Aorta (tissue), 5 donors: Measurements from ENCODE around the gene UNC45A. TPM values are rescaled to one million over a fixed set of nuclear protein-coding genes. Genes with fewer than 3 reads are reported as not detected.
A peak's percentile ranks its signal among the peaks of the same experiment; 100 is the strongest.

Experiments used
- ATAC-seq: fragments of 200-7000 bp; cut with Tn5 transposase; one replicate; pipeline ENCODE4 v1.9.1; 2022; ENCODE audit warnings: moderate library complexity; ENCODE audit not compliant: low FRiP score
- DNase-seq, 2 donors: peaks; one replicate each; pipeline ENCODE4 v3.0.0-alpha.2; 2020
- H3K27ac ChIP-seq, 2 donors: one replicate each; pipeline ENCODE4 v1.5.1; 2013; ENCODE audit warnings: low read length in 2 of 2, mild to moderate bottlenecking in 2 of 2, moderate library complexity in 2 of 2, control low read depth in 1 of 2, inconsistent platforms in 1 of 2, low read depth in 1 of 2
- H3K27me3 ChIP-seq, 2 donors: one replicate each; pipeline ENCODE4 v1.6.1; 2013; ENCODE audit warnings: control low read depth in 1 of 2, low read length in 1 of 2, mild to moderate bottlenecking in 1 of 2, moderate library complexity in 1 of 2; ENCODE audit not compliant: insufficient read depth in 2 of 2, control insufficient read depth in 1 of 2
- H3K36me3 ChIP-seq, 2 donors: one replicate each; pipeline ENCODE4 v1.6.1; 2013; ENCODE audit warnings: control low read depth in 1 of 2, low read length in 1 of 2, mild to moderate bottlenecking in 1 of 2; ENCODE audit not compliant: insufficient read depth in 2 of 2, control insufficient read depth in 1 of 2
- H3K4me1 ChIP-seq, 2 donors: one replicate each; pipeline ENCODE4 v1.6.1; 2013; ENCODE audit warnings: low read length in 2 of 2, control low read depth in 1 of 2, mild to moderate bottlenecking in 1 of 2, moderate library complexity in 1 of 2; ENCODE audit not compliant: insufficient read depth in 2 of 2, control insufficient read depth in 1 of 2
- H3K4me3 ChIP-seq, 2 donors: one replicate each; pipeline ENCODE4 v1.5.1; 2013; ENCODE audit warnings: low read length in 2 of 2, control low read depth in 1 of 2, mild to moderate bottlenecking in 1 of 2
- H3K9me3 ChIP-seq: one replicate; pipeline ENCODE4 v1.6.1; 2013; ENCODE audit warnings: mild to moderate bottlenecking, low read length; ENCODE audit not compliant: control insufficient read depth
- WGBS, 2 donors: extraction: QIAGEN DNeasy Blood & Tissue Kit; methylation state at CpG; one replicate each; pipeline ENCODE4 v1.1.7; 2013; 5-methylcytosine and 5-hydroxymethylcytosine counted together
- intact Hi-C, 2 donors: fragments of 100-400 bp; cut with DNase I; formaldehyde crosslinking; loops; one replicate each; pipeline versions ENCODE4 v1.14.2 to v1.15.0; 2022
- polyA plus RNA-seq, 2 donors: library from polyadenylated mRNA; stranded (reverse); fragments of 200-250 nt; gene quantifications; one replicate each; pipeline ENCODE4 v1.2.3, GENCODE V29; 2013
- total RNA-seq, 2 donors: library from RNA; stranded (reverse); fragmentation: NEBNext Ultra II Directional; extraction: Animal tissue kit (Norgen Biotek cat#: 25700); gene quantifications; one replicate each; pipeline ENCODE4 v1.2.1, GENCODE V29; 2021
- donor health status: healthy with polysubstance abuse.
- donor health status: Bipolar disorder and iron deficiency.
- donor health status: DM: no; HTN: no; CAD: no.
- donor health status: DM: no; HTN: no; CAD: no.
- donor health status: DM: yes; HTN: yes; CAD: no.

The UNC45A gene
- total and polyA plus RNA-seq, 4 donors, result 34.6 to 96.7 (median 77.8) TPM

DNA sequence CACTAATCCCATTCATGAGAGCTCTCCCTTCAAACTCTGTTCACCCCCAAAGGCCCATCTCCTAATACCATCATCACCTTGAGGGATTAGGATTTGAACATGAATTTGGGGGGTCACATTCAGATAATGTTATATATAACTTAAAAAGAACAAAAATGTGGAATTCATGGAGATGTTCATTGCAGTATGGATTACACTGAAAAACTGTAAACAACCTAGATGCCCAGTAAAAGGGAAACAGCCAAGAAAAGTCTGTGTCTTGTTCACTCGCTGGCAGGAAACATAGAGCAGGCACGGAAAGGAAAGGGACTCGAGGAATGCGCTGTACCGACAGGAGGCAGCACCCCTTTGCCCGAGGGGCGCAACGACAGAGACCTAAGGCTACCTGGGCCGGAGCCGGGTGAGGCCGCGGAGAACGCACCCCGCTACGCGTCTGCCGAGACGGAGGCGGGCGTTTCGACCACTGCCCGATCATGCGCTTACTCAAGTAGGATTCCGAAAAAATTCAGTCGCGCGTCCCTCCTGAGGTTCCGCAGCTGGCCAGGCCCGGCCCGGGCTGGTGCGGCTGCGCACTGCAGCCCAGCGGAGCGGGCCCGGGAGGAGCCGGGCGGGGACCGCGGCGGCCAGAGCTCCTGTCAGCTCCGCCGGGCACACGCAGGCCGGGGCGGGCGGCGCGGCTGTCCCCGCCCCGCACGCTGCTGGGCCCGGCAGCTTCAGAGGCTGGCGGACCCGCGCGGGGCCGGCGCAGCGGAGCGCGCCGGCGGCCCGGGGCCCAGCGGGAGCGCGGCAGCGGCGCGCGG, 32.8 kb upstream of the UNC45A start:
- no peaks in the 10 kb centered on the region for H3K4me1 ChIP-seq
- no peaks in the 10 kb centered on the region for H3K27me3 ChIP-seq
- peak; percentile 84 to 92 for DNase-seq
- peak overlapping the region; percentile 77 to 90 for H3K4me3 ChIP-seq
- 0% methylated on average over 60 to 71 of the region's 71 CpGs for WGBS, 2 donors
- peak overlapping the region; percentile 79 to 97 for H3K27ac ChIP-seq
- peaks cover 0 to 6% of the 10 kb centered on the region in 2 donors for H3K36me3 ChIP-seq
- ATAC-seq, result peak; percentile 93
- intact Hi-C loops, result loop anchor here in 1 of 2 donors (2.0 kb wide), 1 partner anchor 29 kb away; no protein-coding TSS in a partner anchor
- no peaks in the 10 kb centered on the region for H3K9me3 ChIP-seq

DNA sequence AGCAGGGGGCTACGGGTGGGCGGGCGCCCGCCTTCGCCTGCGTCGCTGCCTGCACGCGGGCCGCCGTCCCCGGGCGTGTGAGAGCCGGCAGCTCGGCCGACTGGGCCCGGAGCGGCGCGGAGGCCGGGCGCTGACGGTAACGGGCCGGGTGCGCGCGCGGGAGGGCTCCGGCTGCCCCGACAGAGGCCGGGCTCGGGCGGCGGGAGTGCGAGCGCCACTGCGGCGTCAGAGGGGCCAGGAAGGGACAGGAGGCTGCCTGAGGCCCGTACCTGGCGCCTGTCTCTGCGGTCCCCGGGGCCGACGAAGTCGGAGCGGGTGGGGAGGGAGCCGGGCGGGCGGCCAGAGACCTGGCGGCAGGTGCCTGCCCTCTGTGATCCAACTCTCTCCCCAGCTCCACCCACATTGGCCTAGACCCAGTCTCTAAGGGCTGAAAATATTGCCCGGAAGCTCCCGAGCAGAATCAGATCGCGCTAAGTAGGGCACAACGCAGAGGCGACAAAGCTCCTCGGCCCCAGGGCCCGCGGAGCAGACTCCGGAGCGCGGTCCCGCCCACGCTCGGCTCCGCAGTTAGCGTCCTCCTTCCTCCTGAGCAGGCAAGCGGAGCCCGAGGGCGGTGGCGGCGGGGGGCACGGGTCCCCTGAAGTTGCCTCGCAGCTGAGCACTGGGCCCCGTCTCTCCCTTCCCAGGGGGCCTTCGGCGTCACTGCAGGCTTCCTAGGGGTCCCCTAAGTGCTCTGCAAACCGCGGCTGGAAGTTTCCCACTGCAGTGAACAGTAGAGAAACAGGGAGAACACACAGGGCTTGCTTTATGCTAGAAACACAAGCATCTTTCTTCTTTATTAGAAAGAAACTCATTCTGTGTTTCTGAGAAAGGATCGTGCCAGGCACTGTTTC, 32.0 kb upstream of the UNC45A start, which contains the start of gene MAN2A2:
MAN2A2 (plus strand) TSS at position 463 of the 893 bp plus-strand sequence. CDS start 906 bp downstream, outside the sequence.
- Histone ChIP-seq H3K9me3 (no peaks in the 10 kb centered on the region), H3K4me3 (peak within 1 kb of the TSS; percentile 77 to 90), H3K4me1 (no peaks in the 10 kb centered on the region), H3K27ac (peak within 1 kb of the TSS; percentile 79 to 97), H3K36me3 (peaks cover 0 to 7% of the 10 kb centered on the region in 2 donors), H3K27me3 (no peaks in the 10 kb centered on the region)
- ATAC-seq, result peak; percentile 73
- DNase-seq, result peak; percentile 81 to 90
- intact Hi-C loops, result loop anchor here (1.0 to 2.0 kb wide), 2 partner anchors 26 to 28 kb away; no protein-coding TSS in a partner anchor
- WGBS, 2 donors, result 0% methylated on average over 64 to 81 of the region's 81 CpGs

DNA sequence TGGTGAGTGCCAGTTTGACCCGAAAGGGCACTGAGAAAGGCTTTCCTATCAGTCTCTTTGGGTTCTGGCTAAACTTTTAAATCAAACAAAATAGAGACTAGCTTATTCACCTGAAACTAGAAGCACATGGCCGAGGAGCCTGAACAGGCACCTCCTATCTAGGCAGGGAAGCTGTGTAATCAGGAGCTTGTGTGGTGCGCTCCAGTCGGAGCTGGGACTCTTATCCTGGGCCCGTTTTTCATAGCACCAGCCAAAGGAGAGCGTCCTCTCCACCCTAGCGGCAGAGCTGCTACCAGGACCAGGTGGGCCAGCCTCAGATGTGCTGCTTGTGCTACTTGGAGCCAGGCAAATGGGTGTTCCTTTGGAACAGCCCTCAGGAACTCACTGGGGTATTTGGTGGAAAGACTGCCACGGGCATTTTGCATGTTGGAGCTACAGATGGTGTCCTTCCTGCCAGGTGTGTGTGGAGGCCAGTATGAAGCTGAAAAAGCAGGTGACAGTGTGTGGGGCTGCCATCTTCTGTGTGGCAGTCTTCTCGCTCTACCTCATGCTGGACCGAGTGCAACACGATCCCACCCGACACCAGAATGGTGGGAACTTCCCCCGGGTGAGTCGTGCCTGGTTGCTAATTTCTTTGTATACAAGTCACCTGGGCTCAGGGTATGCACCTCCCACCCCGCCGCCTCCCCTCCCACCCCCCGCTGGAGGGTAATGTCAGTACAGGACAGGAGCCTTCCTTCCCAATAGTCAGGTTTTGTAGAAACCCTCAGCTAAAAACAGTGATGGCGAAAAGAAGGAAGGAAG, 31.1 kb upstream of the UNC45A start:
- H3K4me1 ChIP-seq, result no peaks in the 10 kb centered on the region
- ATAC-seq, result no peak

DNA sequence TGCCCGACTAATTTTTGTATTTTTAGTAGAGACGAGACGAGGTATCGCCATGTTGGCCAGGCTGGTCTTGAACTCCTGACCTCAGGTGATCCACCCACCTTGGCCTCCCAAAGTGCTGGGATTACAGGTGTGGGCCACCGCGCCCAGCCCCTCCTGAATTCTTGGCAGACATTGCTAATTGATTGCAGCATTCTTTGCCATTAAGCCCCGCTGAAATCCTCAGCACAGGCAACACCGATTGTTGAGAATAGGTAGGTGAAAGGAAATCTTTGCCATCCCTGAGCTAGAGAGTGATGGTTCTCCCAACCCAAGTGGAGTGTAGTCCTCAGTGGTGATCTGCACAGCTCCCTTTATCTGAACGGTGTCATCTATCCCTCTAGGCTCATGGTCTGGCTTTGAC, 30.3 kb upstream of the UNC45A start:
- Histone ChIP-seq H3K27ac (no peak overlapping the region), H3K4me3 (no peak overlapping the region), H3K9me3 (no peaks in the 10 kb centered on the region), H3K4me1 (no peaks in the 10 kb centered on the region), H3K36me3 (peaks cover 0 to 7% of the 10 kb centered on the region in 2 donors), H3K27me3 (no peaks in the 10 kb centered on the region)
- ATAC-seq, result no peak
- WGBS, 2 donors, result 95 to 96% methylated on average over 9 of the region's 9 CpGs
- intact Hi-C loops, result no loop called here
- no peak for DNase-seq

More for the DNA sequence above, 31.1 kb upstream of the UNC45A start:
- peak in 1 of 2 donors; percentile 37 for DNase-seq
- WGBS, 2 donors, result 63 to 69% methylated on average over 18 of the region's 18 CpGs
- Histone ChIP-seq H3K27me3 (no peaks in the 10 kb centered on the region), H3K4me3 (peak overlapping the region; percentile 77 to 90), H3K36me3 (peaks cover 0 to 7% of the 10 kb centered on the region in 2 donors), H3K9me3 (no peaks in the 10 kb centered on the region), H3K27ac (peak overlapping the region in 1 of 2 donors; percentile 95)
- intact Hi-C loops, result loop anchor here (1.0 to 2.0 kb wide), 2 partner anchors 25 to 27 kb away; no protein-coding TSS in a partner anchor

DNA sequence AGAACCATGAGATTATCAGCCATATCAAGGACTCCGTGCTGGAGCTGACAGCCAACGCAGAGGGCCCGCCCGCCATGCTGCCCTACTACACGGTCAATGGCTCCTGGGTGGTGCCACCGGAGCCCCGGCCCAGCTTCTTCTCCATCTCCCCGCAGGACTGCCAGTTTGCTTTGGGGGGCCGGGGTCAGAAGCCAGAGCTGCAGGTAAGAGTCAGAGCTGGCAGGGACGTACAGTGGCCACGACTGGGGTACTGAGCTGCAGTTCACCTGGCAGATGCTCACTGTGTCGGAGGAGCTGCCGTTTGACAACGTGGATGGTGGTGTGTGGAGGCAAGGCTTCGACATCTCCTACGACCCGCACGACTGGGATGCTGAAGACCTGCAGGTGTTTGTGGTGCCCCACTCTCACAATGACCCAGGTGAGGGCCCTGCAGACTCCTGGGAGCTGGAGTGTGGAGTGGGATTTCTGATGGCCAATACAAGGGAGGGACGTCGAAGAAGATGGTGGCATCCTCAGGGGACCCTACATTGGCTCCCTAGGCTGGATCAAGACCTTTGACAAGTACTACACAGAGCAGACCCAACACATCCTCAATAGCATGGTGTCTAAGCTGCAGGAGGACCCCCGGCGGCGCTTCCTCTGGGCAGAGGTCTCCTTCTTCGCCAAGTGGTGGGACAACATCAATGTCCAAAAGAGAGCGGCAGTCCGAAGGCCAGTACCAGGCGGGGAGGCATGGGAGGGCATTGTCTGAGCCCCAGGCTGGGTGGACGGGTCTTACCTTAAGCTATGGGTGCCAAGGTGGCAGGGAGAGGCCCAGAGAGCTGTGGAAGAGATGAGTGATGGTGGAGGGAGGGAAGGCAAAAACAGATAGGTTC, 29.5 kb upstream of the UNC45A start:
- Histone ChIP-seq H3K27ac (no peak overlapping the region), H3K27me3 (no peaks in the 10 kb centered on the region), H3K4me3 (no peak overlapping the region), H3K4me1 (no peaks in the 10 kb centered on the region), H3K9me3 (no peaks in the 10 kb centered on the region), H3K36me3 (peaks cover 0 to 7% of the 10 kb centered on the region in 2 donors)
- ATAC-seq, result no peak
- intact Hi-C loops, result no loop called here
- DNase-seq, result no peak
- 95 to 96% methylated on average over 28 of the region's 28 CpGs for WGBS, 2 donors

DNA sequence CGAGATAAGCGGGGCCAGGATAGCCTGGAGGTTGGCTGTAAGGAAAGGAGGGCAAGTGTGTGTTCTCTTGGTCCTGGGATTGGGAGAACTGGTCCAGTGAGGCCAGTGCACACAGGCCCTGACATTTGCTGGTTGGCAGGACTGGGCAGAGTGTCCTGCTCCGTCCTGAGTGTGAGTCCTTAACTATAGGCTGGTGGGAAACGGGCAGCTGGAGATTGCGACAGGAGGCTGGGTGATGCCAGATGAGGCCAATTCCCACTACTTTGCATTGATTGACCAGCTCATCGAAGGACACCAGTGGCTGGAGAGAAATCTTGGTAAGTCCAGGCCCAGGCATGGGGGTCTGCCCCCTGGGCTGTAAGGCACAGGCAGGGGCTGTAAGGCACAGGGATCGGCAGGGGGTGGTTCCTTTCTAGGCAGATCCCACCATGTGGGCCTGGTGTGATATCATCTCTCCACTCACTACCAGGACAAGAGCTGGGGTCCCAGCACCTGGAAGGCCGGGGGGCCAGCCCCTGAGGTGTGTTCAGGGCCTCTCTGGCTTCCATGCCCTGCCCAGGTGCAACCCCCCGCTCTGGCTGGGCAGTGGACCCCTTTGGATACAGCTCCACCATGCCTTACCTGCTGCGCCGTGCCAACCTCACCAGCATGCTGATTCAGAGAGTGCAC, 28.8 kb upstream of the UNC45A start:
- intact Hi-C loops, result no loop called here
- no peaks in the 10 kb centered on the region for H3K4me1 ChIP-seq
- H3K36me3 ChIP-seq, result peaks cover 4 to 10% of the 10 kb centered on the region in 2 donors

DNA sequence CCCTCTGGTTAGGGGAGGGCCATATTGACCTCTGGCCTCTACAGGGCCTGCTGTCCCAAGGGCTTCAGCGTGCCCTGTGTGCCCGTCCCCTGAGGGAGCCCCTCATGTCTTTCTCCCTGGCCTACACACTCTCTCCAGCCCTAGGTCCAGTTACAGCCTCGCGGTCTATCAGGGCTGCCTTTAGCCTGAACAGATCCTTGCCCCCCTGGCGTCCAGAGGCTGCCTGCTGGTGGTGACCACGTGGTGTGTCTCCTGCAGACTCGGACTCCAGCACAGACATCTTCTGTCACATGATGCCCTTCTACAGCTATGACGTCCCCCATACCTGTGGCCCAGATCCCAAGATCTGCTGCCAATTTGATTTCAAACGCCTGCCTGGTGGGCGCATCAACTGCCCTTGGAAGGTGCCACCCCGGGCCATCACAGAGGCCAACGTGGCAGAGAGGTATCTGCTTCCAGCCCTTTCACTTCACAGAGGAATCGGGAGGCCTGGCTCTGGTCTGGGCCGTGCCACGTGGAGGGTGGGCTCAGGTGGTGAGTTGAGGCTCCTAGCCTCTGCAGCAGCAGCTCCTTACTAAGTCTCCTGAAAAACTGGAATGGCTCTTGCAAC, 27.9 kb upstream of the UNC45A start:
- Histone ChIP-seq H3K4me3 (no peak overlapping the region), H3K9me3 (no peaks in the 10 kb centered on the region), H3K36me3 (peaks cover 6 to 15% of the 10 kb centered on the region in 2 donors), H3K27me3 (no peaks in the 10 kb centered on the region), H3K27ac (no peak overlapping the region), H3K4me1 (no peaks in the 10 kb centered on the region)
- ATAC-seq, result no peak
- WGBS, 2 donors, result 84 to 87% methylated on average over 15 of the region's 15 CpGs
- intact Hi-C loops, result no loop called here
- DNase-seq, result no peak

More for the DNA sequence above, 28.8 kb upstream of the UNC45A start:
- no peak for ATAC-seq
- Histone ChIP-seq H3K4me3 (no peak overlapping the region), H3K27me3 (no peaks in the 10 kb centered on the region), H3K27ac (no peak overlapping the region), H3K9me3 (no peaks in the 10 kb centered on the region)
- no peak for DNase-seq
- WGBS, 2 donors, result 95 to 98% methylated on average over 11 of the region's 11 CpGs
